Fibroblast of mammary gland (primary cell): ENCODE results near the gene RELCH.

Experiments
- DNase-seq: peaks from one replicate; pipeline ENCODE4 v3.0.0-alpha.2; 2010; ENCODE audit warnings: low read depth
- H3K4me3 ChIP-seq: 2 replicates; pipeline ENCODE4 v1.5.1; 2011; ENCODE audit warnings: low read depth, mild to moderate bottlenecking, low read length, moderate library complexity; ENCODE audit not compliant: control insufficient read depth
- TF ChIP-seq, protein P1 (sequence below): conservative IDR thresholded peaks from 2 replicates; pipeline ENCODE4 v1.5.1; 2011; ENCODE audit warnings: low read depth, low read length, inconsistent platforms; ENCODE audit not compliant: control insufficient read depth, insufficient read depth

The RELCH gene

DNA sequence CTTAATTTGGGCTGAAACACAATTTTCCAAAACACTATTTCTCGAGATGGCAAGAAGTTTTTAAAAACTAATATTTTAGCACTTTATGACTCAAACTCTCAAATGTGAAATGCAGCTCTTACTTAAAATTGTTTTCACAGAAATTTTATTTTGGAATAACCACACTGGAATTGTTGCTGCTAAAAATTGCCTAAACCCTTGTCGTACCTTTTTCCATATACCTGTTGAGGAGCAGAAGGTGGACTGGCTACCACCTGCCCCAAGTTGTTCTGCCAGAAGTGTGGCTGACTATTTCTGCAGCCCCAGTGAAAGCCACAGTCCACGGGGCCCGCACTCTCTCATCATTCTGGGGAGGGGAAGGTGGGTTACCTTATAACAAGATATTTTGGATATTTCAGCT lies 161.4 kb downstream of the RELCH start:
- no peak overlapping the region for H3K4me3 ChIP-seq
- TF ChIP-seq, protein P1, sequence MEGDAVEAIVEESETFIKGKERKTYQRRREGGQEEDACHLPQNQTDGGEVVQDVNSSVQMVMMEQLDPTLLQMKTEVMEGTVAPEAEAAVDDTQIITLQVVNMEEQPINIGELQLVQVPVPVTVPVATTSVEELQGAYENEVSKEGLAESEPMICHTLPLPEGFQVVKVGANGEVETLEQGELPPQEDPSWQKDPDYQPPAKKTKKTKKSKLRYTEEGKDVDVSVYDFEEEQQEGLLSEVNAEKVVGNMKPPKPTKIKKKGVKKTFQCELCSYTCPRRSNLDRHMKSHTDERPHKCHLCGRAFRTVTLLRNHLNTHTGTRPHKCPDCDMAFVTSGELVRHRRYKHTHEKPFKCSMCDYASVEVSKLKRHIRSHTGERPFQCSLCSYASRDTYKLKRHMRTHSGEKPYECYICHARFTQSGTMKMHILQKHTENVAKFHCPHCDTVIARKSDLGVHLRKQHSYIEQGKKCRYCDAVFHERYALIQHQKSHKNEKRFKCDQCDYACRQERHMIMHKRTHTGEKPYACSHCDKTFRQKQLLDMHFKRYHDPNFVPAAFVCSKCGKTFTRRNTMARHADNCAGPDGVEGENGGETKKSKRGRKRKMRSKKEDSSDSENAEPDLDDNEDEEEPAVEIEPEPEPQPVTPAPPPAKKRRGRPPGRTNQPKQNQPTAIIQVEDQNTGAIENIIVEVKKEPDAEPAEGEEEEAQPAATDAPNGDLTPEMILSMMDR, result no peak
- no peak for DNase-seq

DNA sequence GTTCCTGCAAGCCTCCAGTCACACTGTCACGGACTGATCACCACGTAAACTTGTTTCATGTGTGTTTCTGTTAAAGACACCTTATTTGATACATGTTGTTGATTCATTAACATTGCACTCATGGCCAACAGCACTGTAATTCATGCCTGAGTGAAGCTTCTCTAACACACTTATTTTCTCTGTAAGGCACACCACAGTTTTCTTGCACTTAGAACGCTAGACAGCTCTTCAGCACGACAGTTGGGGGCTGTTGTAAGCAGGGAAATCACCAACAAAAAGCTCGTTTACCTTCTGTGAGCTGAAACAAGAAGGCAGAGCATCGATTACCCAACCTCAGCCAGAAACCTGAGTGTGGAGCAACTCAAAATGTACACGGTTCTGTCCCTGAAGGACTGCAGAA lies 166.1 kb downstream of the RELCH start:
- TF ChIP-seq, protein P1, result no peak
- H3K4me3 ChIP-seq, result no peak overlapping the region
- DNase-seq, result no peak

DNA sequence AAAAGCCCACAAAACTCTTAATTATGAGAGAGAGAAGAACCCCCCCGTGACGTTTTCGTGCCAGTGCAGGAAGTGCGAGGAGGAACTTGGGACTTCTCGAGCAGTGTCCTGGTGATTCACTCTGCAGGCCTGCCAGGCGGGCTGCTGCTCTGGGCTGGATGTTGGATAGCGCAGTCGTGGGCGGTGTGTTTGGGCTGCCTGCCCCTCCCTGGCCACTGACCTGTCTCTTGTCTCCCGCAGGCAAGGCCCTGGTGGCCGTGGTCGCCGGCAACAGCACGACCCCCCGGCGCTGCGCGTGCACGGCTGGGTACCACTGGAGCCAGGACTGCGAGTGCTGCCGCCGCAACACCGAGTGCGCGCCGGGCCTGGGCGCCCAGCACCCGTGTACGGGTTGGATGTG lies 167.1 kb downstream of the RELCH start:
- no peak overlapping the region for H3K4me3 ChIP-seq
- TF ChIP-seq, protein P1, result no peak
- no peak for DNase-seq

DNA sequence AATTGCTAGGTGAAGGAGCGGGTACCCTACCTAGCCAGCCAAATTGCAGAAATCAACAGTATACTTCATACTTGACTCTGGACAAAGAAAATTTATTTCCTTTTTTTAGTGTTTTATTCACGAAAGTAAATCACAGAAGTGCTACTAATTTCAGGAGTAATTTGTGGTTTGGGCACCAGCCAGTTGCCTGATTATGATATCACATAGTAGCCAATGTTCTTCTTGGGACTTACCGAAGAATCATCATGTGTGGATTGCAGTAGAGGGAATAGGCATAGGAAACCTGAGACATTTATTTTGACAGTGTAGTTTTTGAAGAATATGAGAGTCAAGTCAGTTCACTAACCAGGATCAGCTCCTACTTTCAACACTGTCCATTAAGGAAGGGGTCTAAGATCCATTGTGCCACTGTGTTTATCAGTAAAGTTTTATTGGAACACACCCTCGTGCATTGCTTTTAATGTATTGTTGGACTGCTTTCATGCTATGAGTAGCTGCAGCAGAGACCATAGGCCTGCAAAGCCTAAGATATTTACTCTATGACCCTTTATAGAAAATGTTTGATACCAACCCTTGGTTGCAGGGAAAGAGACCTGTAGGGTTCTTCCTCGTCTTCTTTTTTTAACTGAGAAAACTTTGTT lies 170.1 kb downstream of the RELCH start:
- no peak overlapping the region for H3K4me3 ChIP-seq
- TF ChIP-seq, protein P1, result no peak
- no peak for DNase-seq
